Embryonic facial prominence (tissue), 1 donor: Measurements from ENCODE around the gene SCUBE2.
A peak's percentile ranks its signal among the peaks of the same experiment; 100 is the strongest.

Experiments used
- DNase-seq: peaks from one replicate; pipeline ENCODE4 v3.0.0-alpha.2; 2016; ENCODE audit errors: extremely low spot score

Gene SCUBE2

GRCh38 chr11:9074338-9075029 lies 16.9 kb downstream of the SCUBE2 start:
- DNase-seq, result no peak

DNA sequence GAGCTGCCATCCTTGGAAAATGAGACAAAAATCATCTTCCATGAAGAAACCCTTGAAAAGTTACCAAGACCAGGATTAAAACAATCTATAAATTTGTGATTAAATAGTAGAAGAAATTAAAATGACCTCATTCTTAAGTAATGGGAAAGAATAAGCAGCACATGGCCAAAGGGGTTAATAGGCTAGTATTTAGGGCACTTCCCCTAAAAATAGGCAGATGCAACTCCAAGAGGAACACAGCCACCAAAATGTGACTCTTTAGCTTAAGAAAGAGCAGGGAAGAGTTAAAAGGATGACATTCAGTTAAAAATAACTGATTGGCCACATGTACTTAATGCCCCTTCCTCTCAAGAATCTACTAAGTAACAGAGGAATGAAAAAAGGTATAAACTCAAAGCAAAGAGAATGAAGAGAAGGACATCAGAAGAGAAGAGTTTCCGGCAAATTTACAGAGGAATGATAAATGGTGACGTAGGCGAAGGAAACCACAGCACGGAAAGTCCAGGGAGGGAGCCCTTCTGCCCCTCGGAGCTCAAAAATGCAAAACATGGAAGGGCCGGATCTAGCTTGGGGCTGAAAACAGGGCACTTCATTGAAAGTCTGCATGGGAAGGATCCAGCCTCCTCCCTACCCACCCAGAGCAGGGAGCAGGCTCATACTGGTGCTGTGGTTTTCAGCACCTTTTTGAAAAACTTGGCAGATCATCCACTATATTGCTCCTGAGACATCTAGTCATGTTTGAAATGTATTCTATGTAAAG lies 17.8 kb downstream of the SCUBE2 start:
- DNase-seq, result no peak

GRCh38 chr11:9072626-9073176 lies 18.7 kb downstream of the SCUBE2 start:
- no peak for DNase-seq

DNA sequence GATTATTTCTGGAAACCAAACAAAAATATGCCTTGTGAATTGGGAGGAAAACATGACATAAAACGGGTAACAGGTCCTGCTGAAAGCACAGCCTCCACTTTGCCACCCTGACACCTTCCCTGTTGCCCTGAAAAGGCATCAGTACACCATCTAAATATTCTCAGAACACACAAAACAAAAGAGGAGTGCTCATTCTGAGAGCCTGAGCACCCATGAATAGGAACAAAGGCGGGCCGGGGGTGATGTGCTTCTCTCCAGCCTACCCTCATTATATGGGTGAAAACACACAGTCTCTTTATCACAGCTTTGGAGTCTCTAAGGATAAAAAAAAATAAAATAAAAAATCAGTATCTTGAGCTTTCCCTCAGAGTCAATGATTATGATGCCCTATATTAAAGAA lies 19.7 kb downstream of the SCUBE2 start:
- DNase-seq, result no peak

DNA sequence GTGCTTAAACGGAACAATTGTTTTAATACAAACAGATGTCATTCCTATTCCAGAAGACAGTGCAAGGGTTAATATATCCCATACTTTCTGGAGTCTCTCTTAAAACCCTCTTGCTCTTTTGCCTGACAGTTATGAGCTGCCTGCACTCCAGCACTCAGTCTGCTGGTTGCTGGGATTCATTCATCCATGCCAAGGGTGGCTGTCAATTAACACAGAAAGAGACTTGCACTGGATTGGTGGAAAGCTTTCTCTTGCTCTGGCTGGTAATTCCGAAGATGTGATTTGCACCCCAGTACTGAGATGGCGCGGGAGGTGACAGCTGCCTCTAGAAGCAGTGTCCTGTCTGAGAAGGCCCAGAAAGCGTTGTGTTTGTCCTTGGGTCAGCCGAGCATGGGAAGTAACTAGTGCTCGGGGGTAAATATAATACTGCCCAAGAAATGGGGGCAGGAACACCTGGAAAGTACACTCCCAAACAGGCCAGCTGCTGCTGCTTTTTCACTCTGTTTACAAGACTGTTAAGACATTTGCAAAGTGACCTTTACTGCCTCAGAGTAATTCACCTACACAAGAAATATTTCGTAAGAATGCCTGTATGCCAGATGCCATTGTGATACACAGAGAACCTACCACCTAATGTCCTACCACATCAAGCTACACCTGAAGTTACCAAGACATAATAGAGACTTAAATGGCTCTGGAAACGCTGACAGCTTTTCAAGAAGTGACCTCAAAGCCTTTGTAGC lies 20.5 kb downstream of the SCUBE2 start:
- DNase-seq, result no peak

DNA sequence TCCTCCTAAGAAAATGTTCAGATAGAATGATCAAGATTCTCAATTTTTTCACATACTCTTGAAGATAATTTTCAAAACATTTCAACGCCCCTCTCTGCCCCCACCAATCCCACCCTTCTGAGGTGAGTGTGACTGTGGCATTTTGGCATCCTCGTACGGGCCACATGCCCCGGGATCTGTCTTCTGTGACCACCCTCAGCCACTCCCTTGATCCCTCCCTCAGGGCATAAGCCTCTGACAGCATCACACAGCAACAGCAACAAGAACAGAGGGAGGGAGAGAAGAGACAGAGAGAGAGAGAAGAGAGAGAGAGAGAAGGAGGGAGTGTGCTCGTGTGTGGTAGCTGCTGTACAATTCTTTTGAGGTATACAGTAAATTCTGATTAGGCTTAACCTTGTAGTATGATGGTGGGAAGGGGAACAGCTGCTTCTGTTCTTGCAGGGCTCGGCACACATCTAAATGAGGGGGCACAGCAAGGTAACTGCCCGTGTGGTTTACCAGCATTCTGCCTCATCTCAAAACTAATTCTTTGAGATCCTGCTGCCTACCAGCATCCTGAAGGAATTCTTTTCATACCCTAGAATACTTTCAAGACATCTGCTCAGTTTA lies 21.4 kb downstream of the SCUBE2 start:
- DNase-seq, result no peak

- DNase-seq, result no peak
These were observed 22.1 kb downstream of the SCUBE2 start for GRCh38 chr11:9069256-9069655.

GRCh38 chr11:9066433-9066925 lies 24.9 kb downstream of the SCUBE2 start:
- DNase-seq, result no peak

DNA sequence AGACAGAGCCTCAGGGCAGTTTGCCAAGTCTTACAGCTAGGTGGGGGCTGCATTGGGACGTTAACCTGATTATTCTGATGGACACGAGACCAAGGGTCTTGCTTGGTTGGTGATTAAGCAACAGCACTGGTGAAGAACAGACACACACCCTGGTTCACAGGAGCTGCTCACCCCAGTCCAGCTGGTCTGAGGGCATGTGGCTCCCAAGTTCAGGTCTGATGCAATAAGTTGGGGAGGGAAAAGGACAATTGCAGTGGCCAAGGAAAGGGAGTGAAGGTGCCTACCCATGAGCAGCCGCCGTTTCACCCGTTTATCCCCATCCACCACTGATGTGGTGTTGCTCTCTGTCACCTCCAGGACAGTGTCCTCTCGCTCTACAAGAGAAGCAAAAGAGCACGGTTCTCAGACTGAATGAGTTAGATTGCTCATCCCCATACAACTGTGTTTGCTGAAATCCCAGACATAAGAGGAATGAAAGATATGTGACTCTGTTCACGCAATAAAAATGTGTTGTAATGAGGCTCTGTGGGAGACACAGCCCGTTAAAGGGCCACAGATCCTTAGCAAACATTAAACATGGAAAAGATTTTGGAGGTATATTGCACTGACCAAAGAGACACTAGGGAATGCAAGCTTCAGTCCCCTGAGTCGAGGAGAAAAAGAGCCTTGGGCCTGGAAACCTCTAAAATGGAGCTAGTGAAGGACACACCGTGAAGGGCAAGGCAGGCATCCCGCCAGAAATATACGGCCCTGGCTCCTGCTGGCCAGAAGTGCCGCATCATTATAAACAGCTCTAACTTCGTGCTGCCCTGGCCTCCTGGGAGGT lies 25.6 kb downstream of the SCUBE2 start:
- DNase-seq, result no peak

DNA sequence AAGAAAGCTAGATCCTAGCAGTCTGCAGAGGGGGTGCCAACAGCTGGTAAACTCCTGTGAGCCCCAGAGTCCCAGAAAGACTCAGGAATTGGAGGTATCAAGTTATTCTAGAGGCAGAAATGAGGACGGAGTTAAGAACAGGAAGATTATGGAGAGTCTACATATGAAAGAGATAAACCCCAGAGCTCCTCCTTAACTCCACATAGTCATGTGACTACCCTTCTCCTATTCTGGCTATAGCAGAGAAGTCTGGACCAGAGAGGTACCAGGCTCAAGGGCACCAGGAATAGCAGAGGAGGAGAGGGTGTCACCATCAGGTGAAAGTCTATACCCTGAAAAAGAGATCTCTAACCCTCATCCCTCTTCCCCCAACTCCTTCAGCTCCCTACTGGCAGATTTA lies 29.6 kb downstream of the SCUBE2 start:
- DNase-seq, result no peak

DNA sequence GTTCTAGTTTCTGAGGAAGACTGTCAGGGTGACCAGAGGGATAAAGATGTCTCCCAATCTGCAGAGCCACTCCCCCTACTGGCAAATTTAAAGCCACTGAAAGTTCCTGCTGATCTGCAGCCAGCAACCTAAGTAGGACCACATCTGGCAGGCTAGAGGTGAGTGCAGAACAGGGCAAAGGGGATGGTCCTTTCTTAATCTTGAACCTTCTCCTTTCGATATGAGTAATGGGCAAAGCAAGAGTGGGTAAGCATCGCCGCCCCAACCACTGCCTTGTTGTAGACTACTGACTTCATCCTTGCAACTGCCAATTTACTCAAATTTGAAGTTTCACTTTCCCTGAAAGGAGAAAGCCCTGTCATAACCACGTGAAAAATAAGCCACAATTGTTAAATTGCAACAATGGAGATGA lies 30.7 kb downstream of the SCUBE2 start:
- no peak for DNase-seq

- DNase-seq, result no peak
These were observed 32.0 kb downstream of the SCUBE2 start for GRCh38 chr11:9059406-9059805.

DNA sequence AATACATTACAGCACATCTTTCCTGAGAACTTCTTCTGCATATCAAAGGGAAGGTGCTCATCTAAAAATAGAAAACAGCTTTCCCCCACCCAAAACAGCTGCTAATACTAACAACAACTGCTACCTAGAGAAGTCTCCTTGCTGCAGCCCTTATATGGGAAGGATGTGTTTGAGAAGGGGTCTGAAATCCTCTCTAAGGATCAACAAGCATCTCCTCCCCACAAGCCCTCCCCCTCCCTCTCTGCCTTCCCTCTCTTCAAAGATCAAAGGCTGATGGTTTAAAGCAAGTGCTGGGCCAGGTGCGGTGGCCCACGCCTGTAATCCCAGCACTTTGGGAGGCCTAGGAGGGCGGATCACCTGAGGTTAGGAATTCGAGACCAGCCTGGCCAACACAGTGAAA lies 33.5 kb downstream of the SCUBE2 start:
- no peak for DNase-seq

- peak; percentile 31 for DNase-seq
These were observed 34.4 kb downstream of the SCUBE2 start for GRCh38 chr11:9057007-9057406.

DNA sequence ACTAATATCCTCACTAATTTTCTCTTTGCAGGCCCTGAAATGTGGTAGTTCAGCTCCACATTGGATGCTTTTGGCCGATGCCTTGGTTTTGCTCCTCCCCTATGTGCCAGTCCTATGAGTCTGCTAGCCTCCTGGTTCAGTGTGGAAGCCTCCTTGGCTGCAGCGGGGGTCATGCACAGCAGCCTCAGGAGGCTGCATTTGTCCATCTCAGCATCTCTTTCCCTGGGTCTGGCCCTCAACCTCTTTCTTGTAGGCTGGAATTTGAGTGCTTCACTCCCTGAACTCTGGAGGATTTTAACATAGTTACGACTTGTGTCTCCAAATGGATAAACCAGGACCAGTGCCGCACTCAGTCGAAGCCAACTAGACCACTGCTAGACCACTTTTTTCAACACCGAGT lies 34.9 kb downstream of the SCUBE2 start:
- DNase-seq, result no peak

GRCh38 chr11:9053316-9054035 lies 37.9 kb downstream of the SCUBE2 start:
- no peak for DNase-seq

- no peak for DNase-seq
These were observed 39.1 kb downstream of the SCUBE2 start for GRCh38 chr11:9052316-9052715.

GRCh38 chr11:9049959-9050358 lies 41.4 kb downstream of the SCUBE2 start:
- no peak for DNase-seq

DNA sequence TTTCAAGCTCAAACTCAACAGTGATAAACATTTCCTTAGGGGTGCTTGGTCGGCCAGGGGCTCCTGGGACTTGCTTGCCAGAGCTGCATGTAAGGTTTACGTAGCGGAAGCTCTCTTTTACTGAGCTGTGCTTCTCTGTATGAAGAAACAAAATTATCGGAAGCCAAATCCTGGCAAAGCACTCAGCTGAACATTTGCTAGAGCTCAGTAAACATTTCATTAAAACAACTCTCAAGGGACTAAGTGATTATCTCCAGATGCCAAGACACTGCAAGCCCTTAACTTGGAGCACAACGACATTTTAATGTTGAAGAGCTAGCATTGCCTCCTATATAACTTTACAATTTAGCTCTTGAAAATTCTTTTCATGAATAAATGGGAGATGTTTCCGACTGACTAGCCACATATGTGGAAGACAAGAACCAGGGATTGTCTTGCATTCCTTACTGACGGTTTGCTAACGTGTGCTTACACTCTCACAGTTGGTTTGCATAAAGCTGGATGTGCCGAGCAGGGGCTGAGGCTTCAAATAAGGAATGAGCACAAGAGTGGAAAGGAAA lies 43.4 kb downstream of the SCUBE2 start:
- peak; percentile 64 for DNase-seq

- DNase-seq, result peak; percentile 20
These were observed 44.9 kb downstream of the SCUBE2 start for GRCh38 chr11:9046481-9046880.
